Neural progenitor cell (in vitro differentiated cells): ENCODE data around the gene SHH.

Source experiments
- EZH2 ChIP-seq: fragments of 200-600 bp; sonication (generic); IDR thresholded peaks from 2 replicates; pipeline ENCODE4 v1.6.1; 2017; ENCODE audit warnings: antibody characterized with exemption, mild to moderate bottlenecking, moderate library complexity
- TF ChIP-seq, protein P1 (sequence below): fragments of 200-600 bp; sonication (generic); IDR thresholded peaks from 2 replicates; pipeline ENCODE4 v1.5.1; 2017; ENCODE audit warnings: antibody characterized with exemption, mild to moderate bottlenecking

DNA sequence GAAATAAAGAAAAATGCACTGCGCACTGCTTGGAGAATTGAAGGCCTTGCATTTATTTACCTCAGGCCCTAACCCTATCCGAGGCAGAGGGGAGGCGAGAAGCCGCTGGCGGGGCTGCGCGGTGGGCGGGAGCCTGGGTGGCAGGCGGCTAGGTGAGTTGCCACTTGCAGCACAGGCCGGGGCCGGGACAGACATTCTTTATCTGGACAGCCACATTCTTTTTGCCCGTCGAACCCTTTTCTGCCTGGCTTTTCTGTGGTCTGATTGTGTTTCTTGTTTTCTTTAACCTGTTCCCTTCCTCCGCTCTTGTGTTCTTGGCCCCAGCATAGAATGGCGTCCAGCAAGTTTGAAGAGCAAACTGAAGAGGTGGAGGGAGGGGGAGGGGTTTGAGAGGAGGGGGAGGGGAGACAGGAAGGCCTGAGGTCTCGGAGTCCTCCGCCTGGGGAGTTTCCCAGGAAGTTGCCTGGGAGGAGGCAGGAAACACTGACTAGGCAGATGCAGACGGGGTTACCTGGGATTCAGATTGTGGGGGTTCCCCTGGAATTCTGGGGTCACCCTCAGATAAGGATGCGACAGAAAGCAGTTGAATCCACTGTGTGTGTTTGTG lies 5.1 kb downstream of the SHH start:
- TF ChIP-seq EZH2: no peak
- TF ChIP-seq, protein P1, sequence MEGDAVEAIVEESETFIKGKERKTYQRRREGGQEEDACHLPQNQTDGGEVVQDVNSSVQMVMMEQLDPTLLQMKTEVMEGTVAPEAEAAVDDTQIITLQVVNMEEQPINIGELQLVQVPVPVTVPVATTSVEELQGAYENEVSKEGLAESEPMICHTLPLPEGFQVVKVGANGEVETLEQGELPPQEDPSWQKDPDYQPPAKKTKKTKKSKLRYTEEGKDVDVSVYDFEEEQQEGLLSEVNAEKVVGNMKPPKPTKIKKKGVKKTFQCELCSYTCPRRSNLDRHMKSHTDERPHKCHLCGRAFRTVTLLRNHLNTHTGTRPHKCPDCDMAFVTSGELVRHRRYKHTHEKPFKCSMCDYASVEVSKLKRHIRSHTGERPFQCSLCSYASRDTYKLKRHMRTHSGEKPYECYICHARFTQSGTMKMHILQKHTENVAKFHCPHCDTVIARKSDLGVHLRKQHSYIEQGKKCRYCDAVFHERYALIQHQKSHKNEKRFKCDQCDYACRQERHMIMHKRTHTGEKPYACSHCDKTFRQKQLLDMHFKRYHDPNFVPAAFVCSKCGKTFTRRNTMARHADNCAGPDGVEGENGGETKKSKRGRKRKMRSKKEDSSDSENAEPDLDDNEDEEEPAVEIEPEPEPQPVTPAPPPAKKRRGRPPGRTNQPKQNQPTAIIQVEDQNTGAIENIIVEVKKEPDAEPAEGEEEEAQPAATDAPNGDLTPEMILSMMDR: no peak
